Astrocyte (in vitro differentiated cells and primary cell): ENCODE data around the gene MICAL3. TPM values are rescaled to one million over a fixed set of nuclear protein-coding genes. Genes with fewer than 3 reads are reported as not detected.

Source experiments
- DNase-seq: peaks from one replicate; pipeline ENCODE4 v3.0.0-alpha.2; 2010; ENCODE audit warnings: low read depth
- FAIRE-seq: peaks from 2 replicates; lab custom pipeline; 2011; peaks lifted over from hg19 to GRCh38; lab: Jason Lieb, UNC
- H2AFZ ChIP-seq: 2 replicates; pipeline ENCODE4 v1.6.0; 2012; ENCODE audit warnings: low read depth, low read length, inconsistent platforms
- H3K27ac ChIP-seq: 2 replicates; pipeline ENCODE4 v1.5.1; 2011; ENCODE audit warnings: low read depth, low read length, inconsistent platforms
- H3K27me3 ChIP-seq: 2 replicates; pipeline ENCODE4 v1.6.0; 2011; ENCODE audit warnings: low read length, inconsistent platforms; ENCODE audit not compliant: insufficient read depth
- H3K36me3 ChIP-seq: 2 replicates; pipeline ENCODE4 v1.5.1; 2011; ENCODE audit warnings: low read length, inconsistent platforms; ENCODE audit not compliant: insufficient read depth
- H3K4me1 ChIP-seq: 2 replicates; pipeline ENCODE4 v1.5.1; 2011; ENCODE audit warnings: low read length, inconsistent platforms; ENCODE audit not compliant: insufficient read depth
- H3K4me2 ChIP-seq: 2 replicates; pipeline ENCODE4 v1.6.0; 2012; ENCODE audit warnings: low read length, inconsistent platforms
- H3K4me3 ChIP-seq: 2 replicates; pipeline ENCODE4 v1.5.1; 2011; ENCODE audit warnings: low read depth, mild to moderate bottlenecking, low read length, inconsistent platforms; ENCODE audit not compliant: insufficient read depth
- H3K79me2 ChIP-seq: 2 replicates; pipeline ENCODE4 v1.6.0; 2012; ENCODE audit warnings: mild to moderate bottlenecking, low read length, inconsistent platforms; ENCODE audit not compliant: insufficient read depth
- H3K9ac ChIP-seq: 2 replicates; pipeline ENCODE4 v1.6.0; 2012; ENCODE audit warnings: mild to moderate bottlenecking, low read length, inconsistent platforms
- H3K9me3 ChIP-seq: 2 replicates; pipeline ENCODE4 v1.5.1; 2012; ENCODE audit warnings: low read depth, mild to moderate bottlenecking, low read length, inconsistent platforms; ENCODE audit not compliant: insufficient read depth
- H4K20me1 ChIP-seq: 2 replicates; pipeline ENCODE4 v1.6.0; 2012; ENCODE audit warnings: low read length, inconsistent platforms; ENCODE audit not compliant: insufficient read depth
- H3K27ac Mint-ChIP-seq: one replicate; pipeline ENCODE4 v1.8.0; 2021; ENCODE audit warnings: mild to moderate bottlenecking, mixed read lengths; ENCODE audit not compliant: unreplicated experiment
- H3K27me3 Mint-ChIP-seq: one replicate; pipeline ENCODE4 v1.8.0; 2021; ENCODE audit warnings: low read depth, mixed read lengths; ENCODE audit not compliant: unreplicated experiment
- H3K36me3 Mint-ChIP-seq: one replicate; pipeline ENCODE4 v1.8.0; 2021; ENCODE audit warnings: low read depth, mixed read lengths; ENCODE audit not compliant: unreplicated experiment
- H3K4me1 Mint-ChIP-seq: one replicate; pipeline ENCODE4 v1.8.0; 2021; ENCODE audit warnings: low read depth, mixed read lengths; ENCODE audit not compliant: unreplicated experiment
- H3K4me3 Mint-ChIP-seq: one replicate; pipeline ENCODE4 v1.8.0; 2021; ENCODE audit warnings: mild to moderate bottlenecking, moderate library complexity, mixed read lengths; ENCODE audit not compliant: unreplicated experiment
- H3K9me3 Mint-ChIP-seq: one replicate; pipeline ENCODE4 v1.8.0; 2021; ENCODE audit warnings: mild to moderate bottlenecking, mixed read lengths; ENCODE audit not compliant: unreplicated experiment
- EZH2 ChIP-seq: IDR thresholded peaks from 2 replicates; pipeline ENCODE4 v1.6.1; 2012; ENCODE audit warnings: mild to moderate bottlenecking, low read length, inconsistent platforms; ENCODE audit not compliant: insufficient read depth
- total RNA-seq: library from RNA; stranded (reverse); gene quantifications from 2 replicates; pipeline ENCODE4 v1.2.1, GENCODE V29; 2021
- TF ChIP-seq, protein P1 (sequence below): IDR thresholded peaks from 2 replicates; pipeline ENCODE4 v1.5.1; 2011; ENCODE audit warnings: low read depth, mild to moderate bottlenecking, inconsistent platforms, low read length, moderate library complexity; ENCODE audit not compliant: insufficient read depth

Gene MICAL3
- total RNA-seq, 1 donor from 2014 or later: 113 TPM

GRCh38 chr22:17802411-17802810 is 221.9 kb downstream of the MICAL3 start:
- TF ChIP-seq EZH2: no peak
- TF ChIP-seq, protein P1, sequence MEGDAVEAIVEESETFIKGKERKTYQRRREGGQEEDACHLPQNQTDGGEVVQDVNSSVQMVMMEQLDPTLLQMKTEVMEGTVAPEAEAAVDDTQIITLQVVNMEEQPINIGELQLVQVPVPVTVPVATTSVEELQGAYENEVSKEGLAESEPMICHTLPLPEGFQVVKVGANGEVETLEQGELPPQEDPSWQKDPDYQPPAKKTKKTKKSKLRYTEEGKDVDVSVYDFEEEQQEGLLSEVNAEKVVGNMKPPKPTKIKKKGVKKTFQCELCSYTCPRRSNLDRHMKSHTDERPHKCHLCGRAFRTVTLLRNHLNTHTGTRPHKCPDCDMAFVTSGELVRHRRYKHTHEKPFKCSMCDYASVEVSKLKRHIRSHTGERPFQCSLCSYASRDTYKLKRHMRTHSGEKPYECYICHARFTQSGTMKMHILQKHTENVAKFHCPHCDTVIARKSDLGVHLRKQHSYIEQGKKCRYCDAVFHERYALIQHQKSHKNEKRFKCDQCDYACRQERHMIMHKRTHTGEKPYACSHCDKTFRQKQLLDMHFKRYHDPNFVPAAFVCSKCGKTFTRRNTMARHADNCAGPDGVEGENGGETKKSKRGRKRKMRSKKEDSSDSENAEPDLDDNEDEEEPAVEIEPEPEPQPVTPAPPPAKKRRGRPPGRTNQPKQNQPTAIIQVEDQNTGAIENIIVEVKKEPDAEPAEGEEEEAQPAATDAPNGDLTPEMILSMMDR: no peak

DNA sequence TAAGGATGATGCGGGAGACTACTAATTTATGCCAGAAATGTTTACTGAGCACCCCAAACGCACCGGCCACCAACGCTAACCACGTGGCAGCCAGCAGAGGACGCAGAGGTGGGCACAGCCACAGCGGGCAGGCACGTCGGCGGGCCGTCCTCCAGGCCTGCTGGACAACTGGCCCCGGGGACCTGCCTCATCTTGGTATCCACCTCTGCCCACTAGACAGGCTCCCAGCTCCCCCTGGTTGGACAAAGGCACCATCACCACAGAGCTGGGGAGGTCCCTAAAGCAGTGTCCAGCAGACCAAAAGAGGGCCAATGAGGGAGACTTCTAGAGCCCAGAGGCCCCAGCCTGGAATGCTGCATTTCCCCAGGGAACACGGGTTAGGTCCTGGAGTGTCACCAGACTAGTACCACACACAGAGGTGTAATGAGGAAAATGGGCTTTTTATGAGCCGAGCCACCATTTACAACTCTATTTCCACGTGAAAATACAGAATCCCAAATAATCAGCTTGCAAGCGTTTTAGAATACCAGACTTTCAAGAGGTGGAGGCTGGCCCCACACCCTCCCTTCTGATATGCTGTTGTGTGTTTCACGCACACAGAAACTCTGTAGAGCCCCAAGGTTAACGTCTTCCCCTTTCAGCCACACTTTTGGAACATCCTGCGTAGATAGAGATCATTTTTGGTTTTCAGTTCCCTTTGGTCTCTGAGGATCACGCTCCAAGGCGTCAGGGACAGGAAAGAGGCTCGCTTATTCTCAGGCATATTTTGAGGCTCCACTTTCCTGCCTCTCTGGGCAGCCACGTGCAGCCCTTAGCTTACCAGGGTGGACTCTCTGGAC is 226.4 kb downstream of the MICAL3 start:
- H3K4me1 ChIP-seq: no peaks in the 10 kb centered on the region
- Mint-ChIP-seq H3K4me1 (peaks cover 4% of the 10 kb centered on the region), H3K4me3 (no peak overlapping the region), H3K9me3 (no peaks in the 10 kb centered on the region), H3K36me3 (peaks cover 16% of the 10 kb centered on the region), H3K27ac (no peak overlapping the region), H3K27me3 (no peaks in the 10 kb centered on the region)
- no peaks in the 10 kb centered on the region for H3K79me2 ChIP-seq
- H4K20me1 ChIP-seq: no peaks in the 10 kb centered on the region
- H3K27ac ChIP-seq: no peak overlapping the region
- H3K4me2 ChIP-seq: no peak overlapping the region
- H3K9ac ChIP-seq: no peak overlapping the region
- DNase-seq (no peak), FAIRE-seq (no peak)
- no peaks in the 10 kb centered on the region for H3K36me3 ChIP-seq
- TF ChIP-seq, protein P1: no peak
- TF ChIP-seq EZH2: no peak
- H2AFZ ChIP-seq: no peak overlapping the region
- H3K27me3 ChIP-seq: no peaks in the 10 kb centered on the region
- H3K4me3 ChIP-seq: no peak overlapping the region
- H3K9me3 ChIP-seq: no peaks in the 10 kb centered on the region

More at GRCh38 chr22:17802411-17802810, 221.9 kb downstream of the MICAL3 start:
- H3K4me1 Mint-ChIP-seq: peaks cover 5% of the 10 kb centered on the region
- H3K36me3 Mint-ChIP-seq: peaks cover 26% of the 10 kb centered on the region
- Histone ChIP-seq H3K4me1 (no peaks in the 10 kb centered on the region), H3K4me3 (no peak overlapping the region), H3K4me2 (no peak overlapping the region), H3K79me2 (no peaks in the 10 kb centered on the region), H2AFZ (no peak overlapping the region), H3K9me3 (no peaks in the 10 kb centered on the region), H4K20me1 (no peaks in the 10 kb centered on the region), H3K27me3 (no peaks in the 10 kb centered on the region), H3K36me3 (peaks cover 7% of the 10 kb centered on the region), H3K27ac (no peak overlapping the region), H3K9ac (no peak overlapping the region)
- no peak for DNase-seq
- no peaks in the 10 kb centered on the region for H3K27me3 Mint-ChIP-seq
- H3K9me3 Mint-ChIP-seq: no peaks in the 10 kb centered on the region
- no peak overlapping the region for H3K27ac Mint-ChIP-seq
- H3K4me3 Mint-ChIP-seq: no peak overlapping the region
- FAIRE-seq: no peak

DNA sequence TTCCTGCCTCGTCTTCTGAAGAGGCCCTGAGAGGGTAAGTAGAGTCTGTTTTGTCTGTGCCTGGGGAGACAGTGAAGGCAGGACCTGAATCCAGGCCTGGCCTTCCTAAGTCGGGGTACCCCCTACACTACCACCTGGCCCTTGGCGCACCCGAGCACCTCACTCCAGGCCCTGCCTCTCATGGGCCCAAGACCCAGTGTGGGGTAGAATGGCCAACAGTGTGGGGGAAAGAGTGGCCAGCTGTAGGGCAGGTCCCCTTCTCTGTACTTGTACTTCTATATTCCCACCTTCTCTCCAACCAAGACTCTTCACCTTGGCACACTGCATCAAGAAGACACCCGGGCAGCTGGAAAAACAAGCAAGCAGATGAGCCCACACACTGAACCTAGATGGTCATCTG is 227.7 kb downstream of the MICAL3 start:
- H3K36me3 Mint-ChIP-seq: peaks cover 16% of the 10 kb centered on the region
- no peaks in the 10 kb centered on the region for H3K4me1 Mint-ChIP-seq
- Histone ChIP-seq H3K9ac (no peak overlapping the region), H3K27me3 (no peaks in the 10 kb centered on the region), H3K27ac (no peak overlapping the region), H3K79me2 (no peaks in the 10 kb centered on the region), H3K36me3 (no peaks in the 10 kb centered on the region), H3K4me1 (no peaks in the 10 kb centered on the region), H2AFZ (no peak overlapping the region), H3K4me3 (no peak overlapping the region), H4K20me1 (no peaks in the 10 kb centered on the region), H3K4me2 (no peak overlapping the region), H3K9me3 (no peaks in the 10 kb centered on the region)
- H3K9me3 Mint-ChIP-seq: no peaks in the 10 kb centered on the region
- H3K4me3 Mint-ChIP-seq: no peak overlapping the region
- no peak for TF ChIP-seq EZH2
- TF ChIP-seq, protein P1: no peak
- no peak for DNase-seq
- no peak overlapping the region for H3K27ac Mint-ChIP-seq
- no peak for FAIRE-seq
- no peaks in the 10 kb centered on the region for H3K27me3 Mint-ChIP-seq
